Subcutaneous adipose tissue (tissue), 4 donors: ENCODE data around the gene HIVEP3. TPM values are rescaled to one million over a fixed set of nuclear protein-coding genes. Genes with fewer than 3 reads are reported as not detected.

Source experiments
- total RNA-seq, 4 donors: library from RNA; depleted of rRNA; stranded (reverse); fragments of >200 nt; gene quantifications; one replicate each; pipeline ENCODE4 v1.1.0, GENCODE V29; 2016
- TF ChIP-seq, protein P1 (sequence below): fragments of 450-650 bp; IDR thresholded peaks from one replicate; pipeline ENCODE4 v1.5.1; 2016; ENCODE audit warnings: low read depth, mild to moderate bottlenecking, control low read depth, antibody characterized with exemption, moderate library complexity

The HIVEP3 gene
- total RNA-seq, 4 donors from 2014 or later: 2.4 to 9.6 (median 5.0) TPM

DNA sequence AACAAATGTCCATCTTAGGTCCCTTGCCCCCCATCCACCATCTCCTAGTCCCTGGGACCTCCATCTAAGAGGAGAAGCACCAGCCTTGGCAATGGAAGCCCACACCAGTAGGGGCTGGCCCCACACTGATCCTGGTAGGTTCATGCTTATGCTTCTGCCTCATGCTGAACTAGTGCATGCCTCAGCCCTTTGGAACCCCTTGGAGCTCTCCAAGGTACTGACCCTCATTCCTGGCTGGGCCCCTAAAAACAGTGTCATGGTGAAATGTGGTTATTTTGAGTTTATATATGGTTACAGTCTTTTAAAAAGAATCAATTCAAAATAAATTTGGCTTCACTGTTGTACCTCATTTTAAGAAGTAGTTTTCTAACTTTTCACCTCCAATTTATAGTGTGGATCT is 108.3 kb downstream of the HIVEP3 start:
- TF ChIP-seq, protein P1, sequence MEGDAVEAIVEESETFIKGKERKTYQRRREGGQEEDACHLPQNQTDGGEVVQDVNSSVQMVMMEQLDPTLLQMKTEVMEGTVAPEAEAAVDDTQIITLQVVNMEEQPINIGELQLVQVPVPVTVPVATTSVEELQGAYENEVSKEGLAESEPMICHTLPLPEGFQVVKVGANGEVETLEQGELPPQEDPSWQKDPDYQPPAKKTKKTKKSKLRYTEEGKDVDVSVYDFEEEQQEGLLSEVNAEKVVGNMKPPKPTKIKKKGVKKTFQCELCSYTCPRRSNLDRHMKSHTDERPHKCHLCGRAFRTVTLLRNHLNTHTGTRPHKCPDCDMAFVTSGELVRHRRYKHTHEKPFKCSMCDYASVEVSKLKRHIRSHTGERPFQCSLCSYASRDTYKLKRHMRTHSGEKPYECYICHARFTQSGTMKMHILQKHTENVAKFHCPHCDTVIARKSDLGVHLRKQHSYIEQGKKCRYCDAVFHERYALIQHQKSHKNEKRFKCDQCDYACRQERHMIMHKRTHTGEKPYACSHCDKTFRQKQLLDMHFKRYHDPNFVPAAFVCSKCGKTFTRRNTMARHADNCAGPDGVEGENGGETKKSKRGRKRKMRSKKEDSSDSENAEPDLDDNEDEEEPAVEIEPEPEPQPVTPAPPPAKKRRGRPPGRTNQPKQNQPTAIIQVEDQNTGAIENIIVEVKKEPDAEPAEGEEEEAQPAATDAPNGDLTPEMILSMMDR: no peak

DNA sequence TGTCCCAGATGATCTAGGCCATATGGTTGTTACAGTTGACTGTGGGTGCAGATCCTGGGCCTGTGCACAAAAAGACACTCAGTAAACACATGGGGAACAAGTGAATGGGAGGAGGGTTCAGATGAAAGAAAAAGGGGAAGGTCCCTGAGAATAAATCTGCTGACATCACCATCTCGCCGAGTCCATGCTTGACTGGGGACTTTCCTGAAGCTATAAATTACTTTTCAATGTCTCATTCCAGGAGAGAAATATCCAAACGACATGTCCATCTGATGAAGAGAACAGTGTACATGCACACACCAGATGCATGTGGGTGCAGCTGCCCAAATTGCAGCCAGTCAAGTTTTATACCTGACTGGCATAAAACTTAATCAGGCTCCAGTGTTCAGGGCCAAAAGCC is 109.0 kb downstream of the HIVEP3 start:
- TF ChIP-seq, protein P1: no peak

DNA sequence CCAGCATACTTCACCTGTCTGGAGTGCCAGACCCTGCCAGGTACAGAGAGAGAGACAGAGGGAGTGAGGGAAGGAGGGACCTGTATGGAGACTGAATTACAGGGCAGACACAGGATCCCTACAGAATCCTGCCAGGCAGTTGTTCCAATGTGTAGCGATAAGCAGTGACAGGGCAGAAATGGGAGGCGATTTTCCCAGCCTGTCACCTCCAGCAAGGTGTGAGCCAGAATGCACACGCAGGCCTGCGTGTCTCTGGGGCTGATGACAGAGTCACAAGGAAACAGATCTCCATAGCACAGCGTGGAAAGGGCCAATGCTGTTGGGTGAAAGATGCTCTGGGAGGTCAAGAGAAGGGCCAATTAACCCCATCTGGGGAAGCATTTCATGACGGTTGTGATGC is 111.3 kb downstream of the HIVEP3 start:
- TF ChIP-seq, protein P1: no peak

DNA sequence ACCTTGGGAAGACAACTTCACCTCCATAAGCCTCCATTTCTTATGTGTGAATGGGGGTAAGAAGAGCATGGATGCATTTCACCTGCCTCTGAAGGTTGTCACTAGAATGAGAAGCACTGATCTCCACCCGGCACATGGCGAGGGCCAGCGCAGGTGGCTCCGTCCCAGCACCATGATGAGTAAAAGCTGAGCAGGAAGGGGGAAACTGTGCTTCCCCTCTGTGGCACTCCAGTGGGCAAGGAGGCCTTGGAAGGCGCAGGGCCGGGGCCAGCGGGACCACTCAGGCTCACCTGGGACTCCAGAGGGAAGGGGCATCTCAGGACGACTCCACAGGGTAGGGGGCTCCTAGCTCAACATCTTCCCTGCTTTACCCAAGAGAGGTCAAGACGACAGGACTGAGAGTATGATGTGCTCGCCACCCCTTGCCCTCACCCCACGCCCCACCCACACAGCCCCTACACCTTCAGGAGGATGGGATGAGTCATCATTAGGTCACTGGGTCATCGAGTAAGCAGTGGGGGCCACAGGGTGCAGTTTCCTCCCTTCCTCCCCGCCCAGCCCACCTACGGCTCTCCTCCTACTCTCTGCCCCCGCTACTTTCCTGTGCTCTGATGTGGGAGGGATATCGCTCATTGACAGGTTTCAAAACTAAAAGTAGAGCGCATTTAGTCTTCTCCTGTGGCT is 112.1 kb downstream of the HIVEP3 start:
- TF ChIP-seq, protein P1: no peak

DNA sequence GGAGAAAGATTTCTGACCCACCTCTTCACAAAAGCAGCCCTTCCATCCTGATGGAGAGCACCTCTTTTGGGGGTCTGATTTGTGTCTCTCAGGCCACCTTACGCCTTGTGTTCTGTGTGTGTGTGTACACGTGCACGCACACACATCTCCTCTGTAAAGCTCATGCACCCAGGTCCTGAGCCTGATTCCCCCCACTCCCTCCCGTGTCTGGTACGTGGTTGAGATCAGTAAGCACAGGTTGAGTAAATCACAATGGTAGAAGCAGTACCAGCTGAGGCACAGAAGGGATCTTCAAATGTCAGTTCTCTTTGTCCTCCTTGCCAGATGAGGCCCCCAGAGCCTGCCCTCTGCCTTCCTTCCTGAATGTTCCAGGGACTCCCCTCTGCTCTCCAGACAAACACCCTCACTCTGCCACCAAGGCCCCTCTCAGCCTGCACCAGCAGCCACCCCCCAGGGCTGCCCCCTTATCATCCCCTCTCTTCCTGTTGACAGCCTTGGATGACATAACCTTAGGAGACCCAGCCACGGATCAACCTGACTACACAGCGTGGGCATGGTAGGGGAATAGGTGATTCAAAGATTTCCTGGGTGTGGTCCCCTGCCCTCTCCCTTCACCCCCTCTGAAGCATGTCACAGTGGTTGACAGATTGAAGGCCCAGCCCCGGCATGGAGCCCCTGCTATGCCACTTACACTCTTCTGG is 112.8 kb downstream of the HIVEP3 start:
- TF ChIP-seq, protein P1: no peak

DNA sequence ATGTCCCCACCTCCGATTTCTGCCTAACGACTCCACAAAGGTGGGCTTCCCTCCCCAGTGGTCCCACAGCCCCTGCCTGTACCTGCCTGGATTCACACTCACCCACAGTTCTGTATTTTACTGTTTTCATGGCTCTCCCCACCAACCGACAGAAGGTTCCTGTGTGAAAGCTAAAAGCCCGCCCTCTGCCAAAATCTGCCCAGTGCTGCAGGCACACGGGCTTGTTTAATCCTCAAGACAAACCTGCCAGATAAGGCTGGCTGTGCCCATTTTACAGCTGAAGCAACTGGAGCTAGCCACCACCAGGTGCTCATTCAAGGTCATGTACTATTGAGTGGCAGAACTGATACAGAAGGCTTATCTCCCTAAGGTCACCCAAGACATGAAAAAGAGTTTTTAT is 114.5 kb downstream of the HIVEP3 start:
- TF ChIP-seq, protein P1: no peak

DNA sequence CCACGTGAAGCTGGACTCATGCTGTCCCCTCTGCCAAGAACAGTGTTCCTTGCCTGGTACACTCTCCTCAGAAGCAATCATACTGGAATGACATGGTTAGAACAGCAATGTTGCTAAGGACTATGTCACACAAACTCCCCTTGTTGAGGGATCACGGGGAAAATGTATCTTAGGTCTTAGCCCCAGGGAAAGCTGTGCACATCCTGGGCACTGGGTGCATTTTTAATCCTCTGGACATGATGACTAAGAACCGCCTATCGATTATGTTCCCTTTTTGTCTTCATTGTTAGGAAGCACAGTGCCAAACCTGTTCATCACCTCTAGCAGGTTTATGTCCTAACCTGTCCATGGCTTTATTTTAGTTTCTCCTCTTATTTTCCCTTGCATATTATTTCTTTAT is 115.1 kb downstream of the HIVEP3 start:
- TF ChIP-seq, protein P1: no peak
